CD14-positive monocyte (primary cell): ENCODE measurements around the gene STAT5A. TPM values are rescaled to one million over a fixed set of nuclear protein-coding genes. Genes with fewer than 3 reads are reported as not detected.

Source experiments
- DNase-seq, 3 donors: peaks; one replicate each; pipeline ENCODE4 v3.0.0-alpha.2; 2011 to 2022
- H2AFZ ChIP-seq: 2 replicates; pipeline ENCODE4 v1.6.0; 2012; ENCODE audit warnings: mild to moderate bottlenecking, low read depth, low read length, inconsistent platforms; ENCODE audit not compliant: insufficient read depth, poor library complexity, severe bottlenecking
- H3K27ac ChIP-seq, 2 donors: 1 replicate in 1 of 2; 2 replicates in 1 of 2; pipeline ENCODE4 v1.5.1; 2012 to 2013; ENCODE audit warnings: low read length in 2 of 2, control low read depth in 1 of 2, inconsistent platforms in 1 of 2, low read depth in 1 of 2, mild to moderate bottlenecking in 1 of 2
- H3K27me3 ChIP-seq, 2 donors: one replicate each; pipeline versions ENCODE4 v1.6.0 to v1.6.1; 2011 to 2013; ENCODE audit warnings: low read length in 2 of 2; ENCODE audit not compliant: control insufficient read depth in 2 of 2, insufficient read depth in 2 of 2
- H3K36me3 ChIP-seq, 2 donors: replicated peaks in 1 of 2; 1 replicate in 1 of 2; 2 replicates in 1 of 2; pipeline versions ENCODE4 v1.5.1 to v1.6.1; 2012 to 2013; ENCODE audit warnings: low read length in 2 of 2, control low read depth in 1 of 2, inconsistent platforms in 1 of 2, mild to moderate bottlenecking in 1 of 2; ENCODE audit not compliant: insufficient read depth in 2 of 2, control insufficient read depth in 1 of 2
- H3K4me1 ChIP-seq, 2 donors: 1 replicate in 1 of 2; 2 replicates in 1 of 2; pipeline versions ENCODE4 v1.5.1 to v1.6.1; 2012 to 2013; ENCODE audit warnings: low read length in 2 of 2, control low read depth in 1 of 2, inconsistent platforms in 1 of 2, mild to moderate bottlenecking in 1 of 2, moderate library complexity in 1 of 2; ENCODE audit not compliant: insufficient read depth in 2 of 2, control insufficient read depth in 1 of 2
- H3K4me2 ChIP-seq: replicated peaks from 2 replicates; pipeline ENCODE3; 2012; ENCODE audit warnings: low read length, moderate library complexity, mild to moderate bottlenecking; ENCODE audit not compliant: poor library complexity, severe bottlenecking; ENCODE audit errors: extremely low read depth
- H3K4me3 ChIP-seq, 3 experiments: fragments of 200-600 bp in 1 of 3; sonication (generic) in 1 of 3; replicated peaks in 1 of 3; 1 replicate in 2 of 3; 2 replicates in 1 of 3; pipeline ENCODE4 v1.5.1; 2011 to 2013; ENCODE audit warnings: low read length in 3 of 3, mild to moderate bottlenecking in 3 of 3, control low read depth in 2 of 3, low read depth in 2 of 3, inconsistent platforms in 1 of 3, moderate library complexity in 1 of 3
- H3K79me2 ChIP-seq: 2 replicates; pipeline ENCODE4 v1.6.0; 2012; ENCODE audit warnings: mild to moderate bottlenecking, control low read depth, inconsistent platforms, low read length, moderate library complexity; ENCODE audit not compliant: insufficient read depth
- H3K9ac ChIP-seq: 2 replicates; pipeline ENCODE4 v1.6.0; 2017; ENCODE audit warnings: low read length, mild to moderate bottlenecking; ENCODE audit not compliant: insufficient read depth, poor library complexity, severe bottlenecking
- H3K9me3 ChIP-seq, 2 donors: replicated peaks in 1 of 2; 1 replicate in 1 of 2; 2 replicates in 1 of 2; pipeline versions ENCODE4 v1.5.1 to v1.6.1; 2012 to 2013; ENCODE audit warnings: low read length in 2 of 2, control low read depth in 1 of 2; ENCODE audit not compliant: control insufficient read depth in 1 of 2, insufficient read depth in 1 of 2
- H4K20me1 ChIP-seq: 2 replicates; pipeline ENCODE4 v1.6.0; 2012; ENCODE audit warnings: mild to moderate bottlenecking, low read length, control low read depth, moderate library complexity; ENCODE audit not compliant: insufficient read depth
- H3K27ac Mint-ChIP-seq, 7 donors: one replicate each; pipeline ENCODE4 v1.8.0; 2020; ENCODE audit warnings: mild to moderate bottlenecking in 7 of 7, mixed read lengths in 7 of 7, moderate library complexity in 6 of 7, inconsistent platforms in 2 of 7
- H3K27me3 Mint-ChIP-seq, 3 donors: one replicate each; pipeline ENCODE4 v1.8.0; 2021 to 2022; ENCODE audit warnings: low read depth in 3 of 3, mild to moderate bottlenecking in 3 of 3, mixed read lengths in 3 of 3, moderate library complexity in 3 of 3, inconsistent platforms in 1 of 3
- H3K36me3 Mint-ChIP-seq, 2 donors: one replicate each; pipeline ENCODE4 v1.8.0; 2020; ENCODE audit warnings: mixed read lengths in 2 of 2, inconsistent platforms in 1 of 2, mild to moderate bottlenecking in 1 of 2
- H3K4me1 Mint-ChIP-seq: one replicate; pipeline ENCODE4 v1.8.0; 2020; ENCODE audit warnings: mild to moderate bottlenecking, mixed read lengths
- H3K4me3 Mint-ChIP-seq, 2 donors: one replicate each; pipeline ENCODE4 v1.8.0; 2020; ENCODE audit warnings: mild to moderate bottlenecking in 2 of 2, mixed read lengths in 2 of 2, moderate library complexity in 1 of 2
- H3K9me3 Mint-ChIP-seq, 7 donors: one replicate each; pipeline ENCODE4 v1.8.0; 2020 to 2022; ENCODE audit warnings: mixed read lengths in 7 of 7, mild to moderate bottlenecking in 6 of 7, moderate library complexity in 6 of 7, inconsistent platforms in 2 of 7
- WGBS: methylation state at CpG from one replicate; pipeline ENCODE4 v1.1.5; 2013; ENCODE audit warnings: missing lambda C conversion rate; ENCODE audit not compliant: insufficient coverage; 5-methylcytosine and 5-hydroxymethylcytosine counted together
- intact Hi-C, 2 donors: fragments of 100-400 bp; cut with micrococcal nuclease; formaldehyde crosslinking; loops; one replicate each; pipeline versions ENCODE4 v1.15.0 to v1.15.1; 2023
- polyA plus RNA-seq, 3 donors: library from polyadenylated mRNA; depleted of rRNA in 1 of 3; unstranded in 2 of 3; stranded (reverse) in 1 of 3; fragments of 300-500 nt in 2 of 3; fragments of >200 nt in 1 of 3; fragmentation: Illumina TruSeq in 2 of 3; gene quantifications; 1 replicate in 2 of 3; 2 replicates in 1 of 3; pipeline ENCODE4 v1.2.3, GENCODE V29; 2012 to 2021
- TF ChIP-seq, protein P1 (sequence below): fragments of 200-600 bp; IDR thresholded peaks from one replicate; pipeline ENCODE4 v1.8.0; 2022; ENCODE audit warnings: antibody characterized with exemption, mild to moderate bottlenecking

The STAT5A gene
- polyA plus RNA-seq, 3 donors: 30.5 to 91.1 (median 49.8) TPM

DNA sequence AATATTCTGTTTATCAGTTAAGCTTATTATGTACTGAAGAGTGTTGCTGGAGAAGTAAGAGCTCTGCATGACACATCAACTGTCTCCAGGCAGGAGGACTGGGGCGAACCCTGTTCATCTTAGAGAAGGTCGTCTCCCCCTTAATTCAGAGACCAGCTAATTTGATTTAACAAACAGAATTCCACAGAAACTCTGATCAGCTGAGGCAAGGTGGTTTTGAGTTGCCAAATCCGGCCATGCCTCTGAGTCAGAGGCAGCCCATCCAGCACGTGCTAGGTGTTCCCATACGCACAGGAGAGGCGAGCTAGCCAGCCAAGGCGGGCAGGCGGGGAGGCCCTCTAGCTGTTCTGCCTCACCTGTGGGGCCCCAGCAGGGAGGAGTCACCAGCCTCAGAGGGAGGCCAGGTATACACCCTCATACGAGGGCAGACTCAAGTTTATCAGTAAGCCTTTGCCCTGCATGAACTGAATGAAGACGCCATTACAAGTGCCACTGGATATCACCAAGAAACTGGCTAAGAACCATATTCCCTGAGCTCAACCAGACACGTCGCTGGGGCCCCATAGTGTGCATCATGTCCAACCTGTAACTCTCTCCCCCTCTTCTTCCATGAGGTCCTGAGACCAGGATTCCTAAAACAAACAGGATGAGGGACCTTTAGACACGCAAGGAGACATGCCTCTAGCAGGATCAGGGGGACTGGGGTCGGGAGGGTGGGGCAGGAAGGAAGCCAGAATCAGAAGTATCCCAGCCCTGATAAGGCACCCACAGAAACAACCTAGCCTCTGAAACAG is 25.7 kb downstream of the STAT5A start:
- Histone ChIP-seq H2AFZ (no peak overlapping the region), H3K4me3 (no peak overlapping the region), H3K9me3 (no peaks in the 10 kb centered on the region), H3K9ac (no peak overlapping the region), H3K27ac (no peak overlapping the region), H3K4me1 (peaks cover 31 to 41% of the 10 kb centered on the region in 2 donors), H3K27me3 (no peaks in the 10 kb centered on the region), H4K20me1 (peaks cover 95% of the 10 kb centered on the region), H3K79me2 (no peaks in the 10 kb centered on the region), H3K36me3 (peaks cover 69 to 83% of the 10 kb centered on the region in 2 donors), H3K4me2 (no peak overlapping the region)
- peaks cover 65 to 87% of the 10 kb centered on the region in 2 donors for H3K36me3 Mint-ChIP-seq
- peaks cover 1 to 2% (median 1%) of the 10 kb centered on the region in 3 donors for H3K27me3 Mint-ChIP-seq
- peaks cover 0 to 3% (median 0%) of the 10 kb centered on the region in 7 donors for H3K9me3 Mint-ChIP-seq
- TF ChIP-seq, protein P1, sequence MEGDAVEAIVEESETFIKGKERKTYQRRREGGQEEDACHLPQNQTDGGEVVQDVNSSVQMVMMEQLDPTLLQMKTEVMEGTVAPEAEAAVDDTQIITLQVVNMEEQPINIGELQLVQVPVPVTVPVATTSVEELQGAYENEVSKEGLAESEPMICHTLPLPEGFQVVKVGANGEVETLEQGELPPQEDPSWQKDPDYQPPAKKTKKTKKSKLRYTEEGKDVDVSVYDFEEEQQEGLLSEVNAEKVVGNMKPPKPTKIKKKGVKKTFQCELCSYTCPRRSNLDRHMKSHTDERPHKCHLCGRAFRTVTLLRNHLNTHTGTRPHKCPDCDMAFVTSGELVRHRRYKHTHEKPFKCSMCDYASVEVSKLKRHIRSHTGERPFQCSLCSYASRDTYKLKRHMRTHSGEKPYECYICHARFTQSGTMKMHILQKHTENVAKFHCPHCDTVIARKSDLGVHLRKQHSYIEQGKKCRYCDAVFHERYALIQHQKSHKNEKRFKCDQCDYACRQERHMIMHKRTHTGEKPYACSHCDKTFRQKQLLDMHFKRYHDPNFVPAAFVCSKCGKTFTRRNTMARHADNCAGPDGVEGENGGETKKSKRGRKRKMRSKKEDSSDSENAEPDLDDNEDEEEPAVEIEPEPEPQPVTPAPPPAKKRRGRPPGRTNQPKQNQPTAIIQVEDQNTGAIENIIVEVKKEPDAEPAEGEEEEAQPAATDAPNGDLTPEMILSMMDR: no peak
- H3K4me3 Mint-ChIP-seq: no peak overlapping the region
- H3K4me1 Mint-ChIP-seq: peaks cover 41% of the 10 kb centered on the region
- intact Hi-C loops: no loop called here
- DNase-seq: no peak
- 91% methylated on average over 10 of the region's 14 CpGs for WGBS
- peak overlapping the region in 2 of 7 donors; percentile 5 to 26 for H3K27ac Mint-ChIP-seq

DNA sequence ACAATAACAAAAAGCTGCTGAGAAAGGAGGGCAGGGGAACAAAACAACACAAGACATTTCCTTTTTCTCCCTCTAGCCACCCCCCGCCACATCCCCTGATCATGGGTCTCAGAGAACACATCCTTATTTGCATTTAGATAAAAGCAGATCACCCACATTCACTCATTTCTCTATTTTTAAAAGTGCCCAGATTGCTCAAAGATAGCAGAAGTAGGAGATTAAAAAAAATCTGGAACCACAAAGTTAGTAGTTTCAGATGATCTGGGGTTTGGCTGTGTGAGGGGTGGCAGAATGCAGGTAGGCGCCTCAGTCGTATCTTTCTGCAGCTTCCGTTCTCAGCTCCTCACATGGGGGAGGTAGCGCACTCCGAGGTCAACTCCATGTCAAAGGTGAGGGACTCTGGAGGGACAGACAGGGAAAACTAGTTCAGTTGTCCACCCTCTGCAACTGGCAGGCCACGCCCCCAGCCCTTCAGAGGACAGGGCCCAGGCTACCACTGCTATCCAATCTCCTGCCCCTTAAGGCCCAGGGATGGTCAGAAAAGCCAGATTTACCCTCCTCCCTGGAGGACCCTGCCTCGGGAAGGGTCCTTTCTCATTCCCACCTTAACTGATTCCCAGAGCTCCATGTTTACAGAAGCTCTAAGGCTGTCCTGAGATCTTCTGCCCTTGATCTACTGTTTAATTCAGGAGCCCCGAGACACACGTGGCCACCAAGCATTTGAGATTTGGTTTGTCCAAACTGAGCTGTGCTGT is 27.3 kb downstream of the STAT5A start:
- peaks cover 34 to 45% of the 10 kb centered on the region in 2 donors for H3K4me1 ChIP-seq
- peak overlapping the region in 1 of 2 donors; percentile 20 for H3K27ac ChIP-seq
- H3K9me3 ChIP-seq: no peaks in the 10 kb centered on the region
- H3K4me1 Mint-ChIP-seq: peaks cover 51% of the 10 kb centered on the region
- H3K9me3 Mint-ChIP-seq: no peaks in the 10 kb centered on the region
- peak overlapping the region; percentile 18 to 88 (median 66) for H3K27ac Mint-ChIP-seq
- peaks cover 64 to 83% of the 10 kb centered on the region in 2 donors for H3K36me3 ChIP-seq
- H3K4me3 ChIP-seq: no peak overlapping the region
- no peaks in the 10 kb centered on the region for H3K27me3 ChIP-seq
- peak in 1 of 3 donors; percentile 22 for DNase-seq
- H4K20me1 ChIP-seq: peaks cover 90% of the 10 kb centered on the region
- no peak overlapping the region for H3K9ac ChIP-seq
- H3K79me2 ChIP-seq: no peaks in the 10 kb centered on the region
- H3K4me3 Mint-ChIP-seq: peak overlapping the region in 1 of 2 donors; percentile 30
- TF ChIP-seq, protein P1: no peak
- H3K36me3 Mint-ChIP-seq: peaks cover 58 to 87% of the 10 kb centered on the region in 2 donors
- WGBS: 41% methylated on average over 9 of the region's 10 CpGs
- no peak overlapping the region for H2AFZ ChIP-seq
- intact Hi-C loops: no loop called here
- H3K27me3 Mint-ChIP-seq: peaks cover 1 to 2% (median 1%) of the 10 kb centered on the region in 3 donors
- H3K4me2 ChIP-seq: no peak overlapping the region
